OCI-LY1 (cell line): ENCODE measurements around the gene SEPHS2.

Experiments used
- H2AFZ ChIP-seq: fragments of 200-600 bp; sonication (generic), shearing (Covaris generic); 2 replicates; pipeline ENCODE4 v1.6.0; 2014; ENCODE audit warnings: antibody characterized with exemption, mild to moderate bottlenecking, low read length
- H3F3A ChIP-seq: fragments of 200-600 bp; sonication (generic), shearing (Covaris generic); 2 replicates; pipeline ENCODE4 v1.6.0; 2014; ENCODE audit warnings: mild to moderate bottlenecking, antibody characterized with exemption, low read length, moderate library complexity; ENCODE audit not compliant: insufficient read depth
- H3K27ac ChIP-seq: fragments of 200-600 bp; sonication (generic); 2 replicates; pipeline ENCODE4 v1.5.1; 2014; ENCODE audit warnings: low read length, mixed run types, mild to moderate bottlenecking, low read depth; ENCODE audit not compliant: poor library complexity, severe bottlenecking
- H3K27me3 ChIP-seq: fragments of 200-600 bp; sonication (generic); 2 replicates; pipeline ENCODE4 v1.6.0; 2014; ENCODE audit warnings: antibody characterized with exemption, mild to moderate bottlenecking, low read length, moderate library complexity; ENCODE audit not compliant: insufficient read depth
- H3K36me3 ChIP-seq: fragments of 200-600 bp; sonication (generic); 2 replicates; pipeline ENCODE4 v1.6.1; 2014; ENCODE audit warnings: mild to moderate bottlenecking, antibody characterized with exemption, low read length, moderate library complexity, mixed read lengths; ENCODE audit not compliant: insufficient read depth
- H3K4me1 ChIP-seq: fragments of 200-600 bp; sonication (generic); 2 replicates; pipeline ENCODE4 v1.5.1; 2014; ENCODE audit warnings: mild to moderate bottlenecking, low read length, moderate library complexity; ENCODE audit not compliant: insufficient read depth, severe bottlenecking
- H3K4me2 ChIP-seq: fragments of 200-600 bp; sonication (generic), shearing (Covaris generic); 2 replicates; pipeline ENCODE4 v1.6.1; 2014; ENCODE audit warnings: low read length
- H3K4me3 ChIP-seq: fragments of 200-600 bp; sonication (generic); 2 replicates; pipeline ENCODE4 v1.5.1; 2014; ENCODE audit warnings: low read length, low read depth, mild to moderate bottlenecking, mixed read lengths; ENCODE audit not compliant: poor library complexity, severe bottlenecking
- H3K79me2 ChIP-seq: fragments of 200-600 bp; shearing (Covaris generic); 2 replicates; pipeline ENCODE4 v1.6.1; 2016; ENCODE audit warnings: mixed run types, low read length, mixed read lengths; ENCODE audit not compliant: insufficient read depth
- H3K9ac ChIP-seq: fragments of 200-600 bp; sonication (generic), shearing (Covaris generic); 2 replicates; pipeline ENCODE4 v1.6.1; 2014; ENCODE audit warnings: mild to moderate bottlenecking, low read length, mixed read lengths
- H3K9me2 ChIP-seq: fragments of 200-600 bp; sonication (generic), shearing (Covaris generic); 2 replicates; pipeline ENCODE4 v1.6.1; 2014; ENCODE audit warnings: low read depth, mild to moderate bottlenecking, low read length, mixed read lengths
- H3K9me3 ChIP-seq: fragments of 200-600 bp; shearing (Covaris generic); 2 replicates; pipeline ENCODE4 v1.6.1; 2014; ENCODE audit warnings: low read length, mixed read lengths
- H4K20me1 ChIP-seq: fragments of 200-600 bp; sonication (generic), shearing (Covaris generic); 2 replicates; pipeline ENCODE4 v1.6.0; 2016; ENCODE audit warnings: mild to moderate bottlenecking, low read length; ENCODE audit not compliant: insufficient read depth
- EZH2 ChIP-seq: fragments of 200-600 bp; sonication (generic), shearing (Covaris generic); IDR thresholded peaks from 2 replicates; pipeline ENCODE4 v1.8.0; 2017; ENCODE audit warnings: borderline replicate concordance, mixed run types, mild to moderate bottlenecking, antibody characterized with exemption, low read length, moderate library complexity, mixed read lengths
- TF ChIP-seq, protein P1 (sequence below): fragments of 200-600 bp; sonication (generic), shearing (Covaris generic); IDR thresholded peaks from 2 replicates; pipeline ENCODE4 v1.5.1; 2017; ENCODE audit warnings: mild to moderate bottlenecking, antibody characterized with exemption, low read length, moderate library complexity, mixed read lengths

Gene SEPHS2

DNA sequence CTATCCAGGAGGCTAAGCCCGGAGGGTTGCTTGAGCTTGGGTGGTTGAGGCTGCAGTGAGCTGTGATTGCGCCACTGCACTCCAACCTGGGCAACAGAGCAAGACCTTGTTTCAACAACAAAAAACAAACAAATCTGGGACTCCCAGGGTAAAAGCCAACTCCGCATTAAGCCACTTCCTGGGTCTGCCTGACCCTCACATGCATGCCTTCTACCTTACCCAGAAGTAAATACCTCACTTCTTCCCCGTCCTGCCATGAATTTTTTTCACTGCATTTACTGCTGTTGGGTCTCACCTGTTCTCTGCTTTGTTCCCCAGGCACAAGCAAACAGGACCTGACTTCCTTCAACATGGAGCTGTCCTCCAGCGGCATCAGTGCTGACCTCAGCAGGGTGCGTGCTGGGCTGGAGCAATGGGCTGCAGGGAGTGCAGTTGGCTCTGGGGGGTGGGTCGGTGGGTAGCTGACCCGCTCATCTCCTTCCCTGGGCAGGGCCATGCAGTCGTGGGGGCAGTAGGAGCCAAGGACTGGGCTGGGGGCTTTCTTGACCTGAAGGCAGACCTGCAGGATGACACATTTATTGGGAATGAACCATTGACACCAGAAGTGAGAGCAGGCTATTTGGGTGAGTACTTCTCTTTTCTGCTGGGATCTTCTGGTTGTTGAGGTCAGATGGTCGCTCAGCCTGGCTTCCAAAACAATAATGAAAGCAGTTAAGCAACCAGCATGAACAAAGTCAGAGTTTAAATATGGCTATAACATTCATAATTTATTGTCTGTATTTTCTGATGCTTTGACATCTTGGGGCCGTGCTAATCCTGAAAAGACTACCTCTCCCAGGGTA is 43.3 kb upstream of the SEPHS2 start:
- no peak overlapping the region for H3K4me3 ChIP-seq
- TF ChIP-seq EZH2 = no peak
- TF ChIP-seq, protein P1, sequence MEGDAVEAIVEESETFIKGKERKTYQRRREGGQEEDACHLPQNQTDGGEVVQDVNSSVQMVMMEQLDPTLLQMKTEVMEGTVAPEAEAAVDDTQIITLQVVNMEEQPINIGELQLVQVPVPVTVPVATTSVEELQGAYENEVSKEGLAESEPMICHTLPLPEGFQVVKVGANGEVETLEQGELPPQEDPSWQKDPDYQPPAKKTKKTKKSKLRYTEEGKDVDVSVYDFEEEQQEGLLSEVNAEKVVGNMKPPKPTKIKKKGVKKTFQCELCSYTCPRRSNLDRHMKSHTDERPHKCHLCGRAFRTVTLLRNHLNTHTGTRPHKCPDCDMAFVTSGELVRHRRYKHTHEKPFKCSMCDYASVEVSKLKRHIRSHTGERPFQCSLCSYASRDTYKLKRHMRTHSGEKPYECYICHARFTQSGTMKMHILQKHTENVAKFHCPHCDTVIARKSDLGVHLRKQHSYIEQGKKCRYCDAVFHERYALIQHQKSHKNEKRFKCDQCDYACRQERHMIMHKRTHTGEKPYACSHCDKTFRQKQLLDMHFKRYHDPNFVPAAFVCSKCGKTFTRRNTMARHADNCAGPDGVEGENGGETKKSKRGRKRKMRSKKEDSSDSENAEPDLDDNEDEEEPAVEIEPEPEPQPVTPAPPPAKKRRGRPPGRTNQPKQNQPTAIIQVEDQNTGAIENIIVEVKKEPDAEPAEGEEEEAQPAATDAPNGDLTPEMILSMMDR = no peak
- H3K4me1 ChIP-seq = no peaks in the 10 kb centered on the region
- no peak overlapping the region for H3K27ac ChIP-seq
- H2AFZ ChIP-seq = no peak overlapping the region
- no peaks in the 10 kb centered on the region for H3K9me2 ChIP-seq
- no peak overlapping the region for H3K9ac ChIP-seq
- no peaks in the 10 kb centered on the region for H3K27me3 ChIP-seq
- H3K9me3 ChIP-seq = no peaks in the 10 kb centered on the region
- peaks cover 80% of the 10 kb centered on the region for H3K36me3 ChIP-seq
- H3K79me2 ChIP-seq = no peaks in the 10 kb centered on the region
- H3K4me2 ChIP-seq = no peak overlapping the region
- no peaks in the 10 kb centered on the region for H4K20me1 ChIP-seq
- no peaks in the 10 kb centered on the region for H3F3A ChIP-seq

DNA sequence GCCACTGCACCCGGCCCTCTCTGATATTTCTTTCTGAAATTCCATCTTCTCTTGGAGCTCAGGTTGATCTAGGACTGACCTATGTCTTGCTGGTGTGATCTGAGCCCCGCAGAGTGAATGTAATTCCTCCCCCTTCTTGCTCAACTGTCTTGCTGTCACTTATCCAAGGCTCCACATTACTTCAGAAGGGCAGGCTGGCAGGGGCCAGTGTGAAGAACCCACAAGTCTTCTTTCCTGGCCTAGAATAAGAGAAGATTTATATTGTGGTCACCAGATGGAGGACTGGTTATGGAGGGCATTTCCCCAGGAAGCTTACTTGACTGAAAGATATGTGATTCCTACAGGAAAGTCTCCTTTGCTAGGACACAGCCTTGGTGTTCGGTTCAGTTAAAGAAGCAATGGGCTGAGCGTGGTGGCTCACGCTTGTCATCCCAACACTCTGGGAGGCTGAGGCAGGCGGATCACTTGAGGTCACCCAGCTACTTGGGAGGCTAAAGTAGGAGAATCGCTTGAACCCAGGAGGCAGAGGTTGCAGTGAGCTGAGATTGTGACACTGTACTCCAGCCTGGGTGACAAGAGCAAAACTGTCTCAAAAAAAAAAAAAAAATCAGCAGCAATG is 40.3 kb upstream of the SEPHS2 start:
- Histone ChIP-seq H4K20me1 (no peaks in the 10 kb centered on the region), H3K36me3 (peaks cover 88% of the 10 kb centered on the region), H3K4me2 (no peak overlapping the region), H3K4me3 (no peak overlapping the region), H3K27ac (no peak overlapping the region), H3F3A (no peaks in the 10 kb centered on the region), H3K9ac (no peak overlapping the region), H3K9me3 (no peaks in the 10 kb centered on the region), H3K9me2 (no peaks in the 10 kb centered on the region), H3K4me1 (no peaks in the 10 kb centered on the region), H3K79me2 (no peaks in the 10 kb centered on the region), H3K27me3 (no peaks in the 10 kb centered on the region), H2AFZ (no peak overlapping the region)
- TF ChIP-seq, protein P1 = no peak
- TF ChIP-seq EZH2 = no peak

DNA sequence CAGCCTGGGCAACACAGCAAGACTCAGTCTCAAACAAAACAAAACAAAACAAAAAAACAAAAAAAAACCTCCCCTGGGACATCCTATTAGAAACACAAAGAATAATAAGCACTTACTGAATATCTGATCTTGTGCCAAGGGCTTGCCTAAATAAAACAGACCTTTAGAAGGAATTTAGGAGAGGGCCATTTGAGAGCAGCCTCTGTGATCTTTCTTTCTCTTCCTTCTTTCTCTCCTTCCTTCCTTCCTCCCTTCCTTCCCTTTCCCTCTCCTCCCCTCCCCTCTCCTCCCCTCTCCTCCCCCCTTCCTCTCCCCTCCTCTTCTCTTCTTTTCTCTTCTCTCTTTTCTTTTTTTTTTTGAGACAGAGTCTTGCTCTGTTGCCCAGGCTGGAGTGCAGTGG is 39.2 kb upstream of the SEPHS2 start:
- no peaks in the 10 kb centered on the region for H3K9me3 ChIP-seq
- H3K9me2 ChIP-seq = no peaks in the 10 kb centered on the region
- H2AFZ ChIP-seq = no peak overlapping the region
- no peaks in the 10 kb centered on the region for H3K27me3 ChIP-seq
- no peak for TF ChIP-seq EZH2
- TF ChIP-seq, protein P1 = no peak
- H3K4me1 ChIP-seq = no peaks in the 10 kb centered on the region
- no peaks in the 10 kb centered on the region for H4K20me1 ChIP-seq
- H3K79me2 ChIP-seq = no peaks in the 10 kb centered on the region
- H3K36me3 ChIP-seq = peaks cover 88% of the 10 kb centered on the region
- no peak overlapping the region for H3K9ac ChIP-seq
- no peak overlapping the region for H3K27ac ChIP-seq
- no peak overlapping the region for H3K4me3 ChIP-seq
- no peak overlapping the region for H3K4me2 ChIP-seq
- no peaks in the 10 kb centered on the region for H3F3A ChIP-seq
